Uterus (tissue), 4 donors: ENCODE measurements around the gene NETO2. TPM values are rescaled to one million over a fixed set of nuclear protein-coding genes. Genes with fewer than 3 reads are reported as not detected.

Experiments
- DNase-seq, 2 donors: peaks; one replicate each; pipeline ENCODE4 v3.0.0-alpha.2; 2019 to 2020
- H3K27ac ChIP-seq, 2 donors: fragments of 200-600 bp; sonication (generic); 1 replicate in 1 of 2; 2 replicates in 1 of 2; pipeline ENCODE4 v1.5.1; 2016 to 2018
- H3K27me3 ChIP-seq, 2 donors: fragments of 200-600 bp; sonication (generic); one replicate each; pipeline ENCODE4 v1.5.1; 2018 to 2019; ENCODE audit warnings: control low read depth in 1 of 2
- H3K36me3 ChIP-seq, 2 donors: fragments of 200-600 bp; sonication (generic); one replicate each; pipeline ENCODE4 v1.5.1; 2019; ENCODE audit warnings: control low read depth in 1 of 2
- H3K4me1 ChIP-seq, 2 donors: fragments of 200-600 bp; sonication (generic); one replicate each; pipeline ENCODE4 v1.5.1; 2018 to 2019; ENCODE audit warnings: control low read depth in 1 of 2
- H3K4me3 ChIP-seq, 2 donors: fragments of 200-600 bp; sonication (generic); 1 replicate in 1 of 2; 2 replicates in 1 of 2; pipeline ENCODE4 v1.5.1; 2018 to 2019; ENCODE audit warnings: mild to moderate bottlenecking in 1 of 2
- H3K9me3 ChIP-seq, 2 donors: fragments of 200-600 bp; sonication (generic); one replicate each; pipeline ENCODE4 v1.5.1; 2019; ENCODE audit warnings: control low read depth in 1 of 2
- CTCF ChIP-seq, 4 experiments: fragments of 200-600 bp in 2 of 4; fragments of 450-650 bp in 2 of 4; sonication (generic) in 2 of 4; IDR thresholded peaks; one replicate each; pipeline ENCODE4 v1.5.1; 2016 to 2019; ENCODE audit warnings: antibody characterized with exemption in 4 of 4, mild to moderate bottlenecking in 2 of 4, moderate library complexity in 1 of 4
- POLR2A ChIP-seq, 2 donors: fragments of 450-650 bp; IDR thresholded peaks; one replicate each; pipeline ENCODE4 v1.6.1; 2016; ENCODE audit warnings: antibody characterized with exemption in 2 of 2, mild to moderate bottlenecking in 1 of 2, moderate library complexity in 1 of 2
- intact Hi-C: fragments of 100-400 bp; cut with DNase I; formaldehyde crosslinking; loops from one replicate; pipeline ENCODE4 v1.15.1; 2023; ENCODE audit warnings: low total_unique reads
- total RNA-seq, 4 donors: library from RNA; depleted of rRNA in 3 of 4; stranded (reverse); fragments of >200 nt in 3 of 4; gene quantifications; one replicate each; pipeline versions ENCODE4 v1.1.0 to v1.2.4, GENCODE V29; 2014 to 2023
- donor health status: DM: yes; HTN: yes; CAD: no.

NETO2 gene
- total RNA-seq, 4 donors from 2014 or later = 0.55 to 14.3 (median 5.0) TPM

- DNase-seq = no peak
- intact Hi-C loops = no loop called here
- Histone ChIP-seq H3K4me1 (no peaks in the 10 kb centered on the region), H3K4me3 (no peak overlapping the region), H3K27me3 (no peaks in the 10 kb centered on the region), H3K36me3 (no peaks in the 10 kb centered on the region), H3K9me3 (no peaks in the 10 kb centered on the region), H3K27ac (no peak overlapping the region)
- TF ChIP-seq POLR2A (IDR thresholded peaks at IDR 0.05) = no peak
- no peak for TF ChIP-seq CTCF (IDR thresholded peaks at IDR 0.05)
Measured at GRCh38 chr16:47132308-47132707, 11.4 kb downstream of the NETO2 start.

GRCh38 chr16:47129755-47130435 lies 13.8 kb downstream of the NETO2 start:
- no peak overlapping the region for H3K4me3 ChIP-seq
- no peak for DNase-seq
- no peaks in the 10 kb centered on the region for H3K9me3 ChIP-seq
- no peaks in the 10 kb centered on the region for H3K27me3 ChIP-seq
- H3K4me1 ChIP-seq = no peaks in the 10 kb centered on the region
- intact Hi-C loops = no loop called here
- TF ChIP-seq CTCF (IDR thresholded peaks at IDR 0.05) = no peak
- no peak for TF ChIP-seq POLR2A (IDR thresholded peaks at IDR 0.05)
- H3K27ac ChIP-seq = no peak overlapping the region
- H3K36me3 ChIP-seq = no peaks in the 10 kb centered on the region

GRCh38 chr16:47127541-47127940 lies 16.2 kb downstream of the NETO2 start:
- DNase-seq = no peak
- intact Hi-C loops = no loop called here
- Histone ChIP-seq H3K36me3 (no peaks in the 10 kb centered on the region), H3K4me1 (no peaks in the 10 kb centered on the region), H3K4me3 (no peak overlapping the region), H3K9me3 (no peaks in the 10 kb centered on the region), H3K27ac (no peak overlapping the region), H3K27me3 (no peaks in the 10 kb centered on the region)
- TF ChIP-seq POLR2A (IDR thresholded peaks at IDR 0.05) = no peak
- TF ChIP-seq CTCF (IDR thresholded peaks at IDR 0.05) = no peak

GRCh38 chr16:47125757-47126156 lies 18.0 kb downstream of the NETO2 start:
- Histone ChIP-seq H3K9me3 (no peaks in the 10 kb centered on the region), H3K27ac (no peak overlapping the region), H3K4me1 (no peaks in the 10 kb centered on the region), H3K4me3 (no peak overlapping the region), H3K36me3 (no peaks in the 10 kb centered on the region), H3K27me3 (no peaks in the 10 kb centered on the region)
- intact Hi-C loops = no loop called here
- DNase-seq = no peak
- TF ChIP-seq CTCF (IDR thresholded peaks at IDR 0.05) = no peak
- TF ChIP-seq POLR2A (IDR thresholded peaks at IDR 0.05) = no peak

GRCh38 chr16:47113130-47113529 lies 30.6 kb downstream of the NETO2 start:
- Histone ChIP-seq H3K4me1 (no peaks in the 10 kb centered on the region), H3K27ac (no peak overlapping the region), H3K4me3 (no peak overlapping the region), H3K9me3 (no peaks in the 10 kb centered on the region), H3K36me3 (no peaks in the 10 kb centered on the region), H3K27me3 (no peaks in the 10 kb centered on the region)
- DNase-seq = no peak
- TF ChIP-seq POLR2A (IDR thresholded peaks at IDR 0.05) (no peak), CTCF (IDR thresholded peaks at IDR 0.05) (no peak)
- intact Hi-C loops = no loop called here
